Caki2 (cell line): ENCODE data around the gene FRMD4A. TPM values are rescaled to one million over a fixed set of nuclear protein-coding genes. Genes with fewer than 3 reads are reported as not detected.
"Not testable (repeated sequence)": the region's sequence is repeated elsewhere in the genome, so short reads cannot be mapped to it uniquely, and the experiment has no call there.

Experiments
- DNase-seq: peaks from one replicate; pipeline ENCODE4 v3.0.0-alpha.2; 2015; ENCODE audit warnings: low read depth
- in situ Hi-C: cut with HindIII; loops from 2 replicates; pipeline ENCODE4 v1.10.0; 2016; ENCODE audit warnings: low sequenced_read_pairs, low pct_unique_long_range_greater_than_20kb, mixed read lengths
- total RNA-seq: library from RNA; depleted of rRNA; stranded (reverse); fragments of >200 nt; shearing (Covaris generic); gene quantifications from 2 replicates; pipeline ENCODE4 v1.2.3, GENCODE V29; 2014; ENCODE audit warnings: low replicate concordance

FRMD4A gene
- total RNA-seq, 1 experiment from 2014 or later = 3.8 TPM

DNA sequence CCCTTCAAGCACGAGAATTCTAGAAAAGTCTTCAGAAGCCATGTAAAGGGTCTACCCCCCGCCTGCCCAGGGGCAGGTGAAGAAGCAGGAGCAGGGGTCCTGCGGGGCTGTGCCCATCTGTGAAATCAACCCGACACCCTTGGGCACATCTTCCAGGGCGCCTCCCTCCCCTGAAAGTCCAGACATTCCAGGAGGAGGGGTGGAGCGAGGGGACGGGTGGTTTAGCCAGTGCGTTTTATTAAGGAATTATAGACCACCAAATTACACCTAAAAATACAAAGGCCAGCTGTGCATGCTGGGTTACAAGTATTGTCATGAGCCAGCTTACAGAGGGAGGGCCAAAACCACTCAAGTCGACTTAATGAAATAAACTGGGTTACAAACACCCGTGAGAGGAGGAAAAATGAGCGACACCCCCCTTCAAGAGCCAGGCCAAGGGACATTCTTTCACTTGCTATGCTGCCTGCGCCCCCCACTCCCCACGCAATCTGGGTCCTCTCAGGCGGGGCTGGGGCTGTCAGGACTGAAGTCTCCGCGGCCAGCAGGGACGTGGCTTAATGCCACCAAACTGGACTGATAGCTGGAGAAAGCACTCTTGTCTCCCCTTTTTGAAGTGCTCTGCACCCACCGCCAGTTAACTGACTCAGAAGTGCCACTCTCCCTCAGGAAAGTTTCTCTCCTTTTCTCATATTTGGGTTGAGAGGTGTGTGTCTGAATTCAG lies 360.3 kb downstream of the FRMD4A start:
- in situ Hi-C loops = no loop called here
- no peak for DNase-seq

DNA sequence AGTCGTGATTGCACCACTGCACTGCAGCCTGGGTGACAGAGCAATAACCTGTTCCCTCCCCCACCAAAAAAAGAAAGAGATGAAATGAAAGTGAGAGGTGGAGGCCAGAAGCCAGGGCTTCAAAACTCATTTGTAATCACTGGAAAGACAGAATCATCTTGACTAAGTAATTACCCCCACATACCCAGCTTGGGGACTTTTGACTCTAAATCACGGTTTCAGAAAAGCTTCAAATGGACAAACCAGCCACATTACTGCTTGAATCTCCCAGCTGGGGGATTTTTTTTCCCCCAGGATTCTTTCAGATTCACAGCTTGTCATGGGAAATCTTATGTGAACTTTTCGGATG lies 361.0 kb downstream of the FRMD4A start:
- DNase-seq = no peak
- in situ Hi-C loops = no loop called here

GRCh38 chr10:13969118-13969791 lies 361.5 kb downstream of the FRMD4A start:
- in situ Hi-C loops = no loop called here
- no peak for DNase-seq

DNA sequence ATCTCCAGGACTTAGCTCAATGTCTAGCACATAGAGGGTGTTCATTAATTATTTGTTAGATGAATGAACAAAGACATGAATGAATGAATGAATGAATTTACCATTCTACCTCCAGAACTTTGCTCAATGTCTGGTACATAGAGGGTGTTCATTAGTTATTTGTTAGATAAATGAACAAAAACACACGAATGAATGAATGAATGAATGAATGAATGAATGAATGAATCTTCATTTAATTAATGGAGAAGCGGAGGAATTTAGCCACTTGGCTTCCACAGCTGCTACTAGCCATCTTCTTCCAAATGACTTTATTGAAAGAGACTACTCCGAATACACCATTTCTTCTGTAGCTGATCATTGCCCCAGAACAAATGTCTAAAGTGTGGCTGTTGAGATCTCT lies 368.9 kb downstream of the FRMD4A start:
- in situ Hi-C loops = no loop called here
- DNase-seq = no peak

DNA sequence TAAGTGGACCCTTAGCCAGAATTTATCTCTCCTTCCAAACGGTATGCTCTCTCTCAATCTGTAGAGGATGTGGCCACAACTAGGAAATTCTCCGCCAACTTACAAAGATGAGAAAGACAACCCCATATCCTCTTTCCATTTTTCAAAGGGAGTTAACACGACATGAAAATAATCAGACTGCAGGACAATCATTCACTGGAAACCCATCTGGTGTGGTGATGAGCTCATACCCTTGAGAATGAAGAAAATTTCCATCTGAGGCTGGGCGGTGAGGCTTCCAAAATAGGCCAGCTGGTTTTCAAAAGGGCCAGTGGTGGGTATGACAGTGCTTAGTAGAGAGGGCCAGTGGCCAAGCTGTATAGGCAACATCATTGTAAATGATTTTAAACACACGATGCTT lies 369.6 kb downstream of the FRMD4A start:
- in situ Hi-C loops = no loop called here
- peak; percentile 49 for DNase-seq

DNA sequence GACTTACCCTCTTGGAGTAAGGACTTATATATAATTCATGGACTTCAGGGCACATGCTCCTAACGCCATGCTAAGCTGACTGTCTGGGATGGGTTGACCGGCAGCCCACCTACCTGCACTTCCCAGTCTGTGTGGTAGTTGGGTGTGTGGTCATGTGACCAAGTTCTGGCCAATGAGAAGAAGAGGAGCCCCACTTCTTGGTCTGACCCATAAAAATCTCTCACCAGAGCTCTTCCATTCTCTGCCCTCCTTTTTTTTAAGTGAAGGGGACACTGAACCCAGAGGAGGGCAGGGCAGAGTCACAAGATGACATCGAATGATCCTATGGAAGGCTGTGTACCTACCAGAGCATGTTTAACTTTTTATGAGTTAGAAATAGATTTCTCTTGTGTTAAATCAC lies 370.1 kb downstream of the FRMD4A start:
- no peak for DNase-seq
- in situ Hi-C loops = no loop called here

DNA sequence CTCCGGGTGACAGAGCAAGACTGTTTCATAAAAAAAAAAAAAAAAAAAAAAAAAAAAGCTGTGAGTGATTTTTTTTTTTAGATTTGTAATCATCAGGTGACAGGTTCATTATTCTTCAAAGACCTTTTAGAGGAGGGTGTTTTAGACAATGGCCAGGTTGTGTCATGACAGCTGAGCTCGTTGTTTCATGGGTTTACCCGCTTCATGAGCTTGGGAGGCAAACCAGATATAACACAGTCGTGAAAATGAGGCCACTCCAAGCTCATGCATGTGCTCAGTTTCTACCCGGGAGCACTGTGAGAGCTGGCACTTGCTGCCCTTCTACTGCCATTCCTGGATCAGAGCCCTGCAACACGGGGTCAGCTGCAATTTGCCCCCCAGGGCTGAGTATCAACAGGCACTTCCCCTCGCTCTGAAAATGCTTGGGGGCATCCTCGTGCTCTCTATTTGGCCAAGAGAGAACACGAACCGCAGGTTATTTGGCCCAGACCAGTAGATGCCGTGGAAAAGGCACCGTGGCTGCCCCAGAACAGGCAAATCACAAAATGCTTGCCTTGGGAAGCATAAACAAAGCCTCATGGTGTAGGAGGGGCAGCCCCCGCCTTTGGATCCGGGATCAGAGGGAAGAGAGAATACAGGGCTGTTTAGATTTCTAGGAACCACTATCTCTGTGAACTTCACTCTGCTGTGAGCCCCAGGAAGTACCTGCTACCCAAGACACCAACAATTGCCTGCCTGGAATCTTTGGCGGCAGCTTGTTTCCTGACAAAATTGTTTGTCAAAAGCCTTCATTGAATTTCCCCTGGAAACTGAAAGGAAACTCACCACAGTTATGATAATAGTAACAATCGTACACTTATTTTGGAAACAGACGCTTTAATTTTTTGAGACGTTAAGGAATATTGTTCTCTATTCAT lies 371.0 kb downstream of the FRMD4A start:
- no peak for DNase-seq
- in situ Hi-C loops = no loop called here

DNA sequence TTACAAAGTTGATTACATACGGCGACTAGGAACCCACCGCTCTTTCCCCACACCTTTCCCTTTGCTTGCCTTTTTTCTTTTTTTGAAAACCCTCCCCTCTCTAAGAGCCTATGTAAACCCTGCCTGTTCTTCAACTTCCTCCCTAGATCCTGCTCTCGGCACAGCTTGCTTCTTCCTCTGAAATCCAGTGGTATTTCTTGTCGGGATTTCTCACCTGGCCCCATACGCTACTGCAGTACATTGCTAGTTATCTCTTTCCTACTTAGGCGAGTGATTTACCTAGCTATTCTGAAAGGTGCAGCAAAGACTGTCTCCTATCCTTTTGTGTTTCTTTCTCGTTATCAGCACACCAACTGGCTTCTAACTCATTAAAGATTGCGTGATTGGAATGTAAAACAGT lies 372.9 kb downstream of the FRMD4A start:
- DNase-seq = no peak
- in situ Hi-C loops = no loop called here

DNA sequence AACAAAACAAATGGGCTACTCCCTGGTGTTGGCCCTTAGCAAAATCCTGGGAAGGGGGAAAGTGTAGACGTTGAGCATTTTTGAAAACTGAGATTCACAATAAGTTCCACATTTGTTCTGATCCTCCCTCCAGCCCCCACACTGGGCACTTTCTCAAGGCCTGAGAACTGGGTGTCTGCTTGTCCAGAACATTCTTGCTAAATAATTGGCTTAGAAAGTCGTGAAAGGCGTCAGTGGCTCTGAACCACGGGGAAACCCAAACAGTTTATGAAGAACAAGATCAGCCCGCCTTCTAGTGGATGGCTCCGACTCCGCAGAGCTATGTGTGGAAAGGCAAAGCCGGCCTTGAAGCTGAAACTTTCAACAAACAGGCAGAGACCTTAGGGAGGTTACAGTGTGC lies 373.9 kb downstream of the FRMD4A start:
- no peak for DNase-seq
- in situ Hi-C loops = no loop called here

DNA sequence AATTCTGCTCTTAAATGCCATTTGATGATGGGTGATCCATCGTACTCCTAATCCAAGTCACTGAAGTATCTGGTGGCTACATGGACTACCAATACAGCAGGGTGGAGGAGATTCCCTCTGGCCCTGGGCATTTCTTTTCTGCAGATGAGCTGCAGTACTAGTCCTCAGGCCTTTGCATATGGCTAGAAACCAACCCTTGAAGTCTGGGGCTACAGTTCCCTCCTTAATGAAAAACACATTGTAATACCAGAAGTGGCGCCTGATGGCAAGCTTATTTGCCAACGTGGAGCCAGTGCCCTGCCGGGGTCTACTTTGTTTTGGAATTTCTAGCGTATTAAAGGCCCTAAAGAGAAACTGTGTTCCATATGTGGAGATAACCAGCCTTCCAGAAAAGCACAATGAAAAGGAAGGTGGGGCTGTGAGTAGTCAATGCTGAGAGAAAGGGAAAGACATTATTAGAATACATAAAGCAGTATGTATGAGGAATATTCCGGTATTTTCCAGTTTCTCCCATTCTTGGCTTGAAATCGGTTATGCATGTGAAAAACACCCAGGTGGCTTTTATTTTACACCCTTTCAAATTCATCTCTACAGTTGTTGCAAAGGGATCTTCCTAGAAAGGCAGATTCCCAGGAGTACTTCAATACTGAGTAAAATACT lies 375.2 kb downstream of the FRMD4A start:
- no peak for DNase-seq
- in situ Hi-C loops = no loop called here

- DNase-seq, in situ Hi-C loops: not testable (repeated sequence)
Measured at GRCh38 chr10:13954195-13954594, 376.5 kb downstream of the FRMD4A start.

DNA sequence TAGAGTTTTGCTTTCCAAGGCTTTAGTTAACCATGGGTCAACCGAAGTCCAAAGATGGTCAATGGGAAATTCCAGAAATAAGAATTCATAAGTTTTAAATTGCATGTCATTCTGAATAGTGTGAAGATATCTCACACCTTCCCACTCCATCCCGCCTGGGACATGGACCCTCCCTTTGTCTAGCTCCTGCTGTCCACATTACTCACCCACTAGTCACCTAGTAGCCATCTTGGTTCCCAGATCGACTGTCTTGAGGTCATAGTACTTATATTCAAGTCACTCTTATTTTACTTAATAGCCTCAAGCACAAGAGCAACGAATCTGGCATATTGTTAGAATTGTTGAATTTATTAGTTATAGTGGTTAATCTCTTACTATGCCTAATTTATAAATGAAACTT lies 377.4 kb downstream of the FRMD4A start:
- in situ Hi-C loops = no loop called here
- DNase-seq = no peak

GRCh38 chr10:13950543-13950939 lies 380.2 kb downstream of the FRMD4A start:
- in situ Hi-C loops = no loop called here
- DNase-seq = no peak

DNA sequence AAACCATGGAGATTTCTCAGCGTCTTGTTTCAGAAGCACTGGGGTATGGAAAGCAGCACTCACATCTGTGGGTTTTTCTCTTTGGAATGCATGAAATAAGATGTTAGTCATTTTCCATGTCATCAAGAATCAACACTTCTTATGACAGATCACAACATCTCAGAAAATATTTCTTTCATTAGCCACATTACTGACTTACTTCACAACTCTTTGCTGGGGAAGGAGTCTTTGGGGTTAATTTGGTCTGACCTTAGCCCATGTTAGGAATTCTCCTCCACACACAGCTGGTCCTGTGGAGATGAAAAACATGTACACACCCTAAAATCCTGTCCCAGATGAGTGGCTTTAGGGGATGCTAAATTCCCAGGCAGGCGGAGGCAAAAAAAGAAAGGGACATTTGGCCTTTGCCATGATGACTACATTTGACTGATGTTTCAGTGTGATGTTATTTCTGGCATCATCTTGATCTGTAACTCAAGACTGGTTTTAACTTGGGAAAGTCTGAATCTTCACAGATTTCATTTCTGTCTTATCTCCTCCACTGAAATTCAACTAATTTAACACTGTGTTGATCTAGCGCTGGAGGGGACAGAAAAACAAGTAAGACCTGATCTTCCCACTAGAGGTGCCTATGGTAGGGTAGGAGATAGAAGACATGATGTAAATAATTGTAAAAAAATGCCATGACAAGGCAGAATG lies 380.7 kb downstream of the FRMD4A start:
- peak; percentile 94 for DNase-seq
- in situ Hi-C loops = no loop called here

DNA sequence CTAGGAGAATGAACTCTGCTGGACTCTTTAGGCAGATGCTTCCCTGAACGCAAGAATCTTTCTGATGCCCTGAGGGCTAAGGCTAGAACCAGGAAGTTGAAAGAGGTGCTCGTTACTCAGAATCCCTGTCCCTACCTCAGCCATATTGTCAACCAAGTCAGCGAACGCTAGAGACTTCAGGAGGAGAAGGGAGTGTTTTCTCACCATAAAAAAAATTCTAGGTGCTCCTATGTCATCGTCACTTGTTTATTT lies 384.6 kb downstream of the FRMD4A start:
- in situ Hi-C loops = no loop called here
- DNase-seq = no peak

GRCh38 chr10:13945390-13946208 lies 385.1 kb downstream of the FRMD4A start:
- in situ Hi-C loops = no loop called here

GRCh38 chr10:13944823-13945222 lies 385.9 kb downstream of the FRMD4A start:
- in situ Hi-C loops = no loop called here
- no peak for DNase-seq

More at GRCh38 chr10:13945390-13946208, 385.1 kb downstream of the FRMD4A start:
- no peak for DNase-seq
